ENCODE results near the gene INAFM2.

DNA sequence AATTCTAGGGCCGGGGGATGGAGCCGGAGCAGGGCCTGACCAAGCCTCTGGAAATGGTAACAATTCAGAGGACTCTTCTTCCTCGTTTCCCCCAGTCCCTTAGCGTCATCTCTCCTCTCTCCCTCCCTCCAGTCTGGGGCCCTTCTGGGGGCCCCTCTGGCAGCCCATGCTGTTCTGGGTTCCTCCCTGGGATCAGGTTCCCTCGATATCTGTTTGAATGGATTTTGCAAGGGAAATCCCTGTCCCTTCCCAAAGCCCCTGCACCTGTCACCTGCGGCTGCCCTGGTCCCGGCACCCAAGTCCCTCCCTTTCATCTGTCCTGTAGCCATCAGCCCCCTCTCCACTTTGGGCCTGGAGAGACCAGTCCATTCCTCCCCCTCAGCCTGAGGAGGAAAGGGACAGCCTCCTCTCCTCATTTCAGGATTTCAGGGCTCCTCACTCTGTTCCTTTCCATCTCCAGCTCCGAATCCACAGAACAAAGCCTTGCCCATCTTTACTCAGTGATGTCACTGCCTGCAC, 14.1 kb upstream of the INAFM2 start:
- TF ChIP-seq, protein P1, sequence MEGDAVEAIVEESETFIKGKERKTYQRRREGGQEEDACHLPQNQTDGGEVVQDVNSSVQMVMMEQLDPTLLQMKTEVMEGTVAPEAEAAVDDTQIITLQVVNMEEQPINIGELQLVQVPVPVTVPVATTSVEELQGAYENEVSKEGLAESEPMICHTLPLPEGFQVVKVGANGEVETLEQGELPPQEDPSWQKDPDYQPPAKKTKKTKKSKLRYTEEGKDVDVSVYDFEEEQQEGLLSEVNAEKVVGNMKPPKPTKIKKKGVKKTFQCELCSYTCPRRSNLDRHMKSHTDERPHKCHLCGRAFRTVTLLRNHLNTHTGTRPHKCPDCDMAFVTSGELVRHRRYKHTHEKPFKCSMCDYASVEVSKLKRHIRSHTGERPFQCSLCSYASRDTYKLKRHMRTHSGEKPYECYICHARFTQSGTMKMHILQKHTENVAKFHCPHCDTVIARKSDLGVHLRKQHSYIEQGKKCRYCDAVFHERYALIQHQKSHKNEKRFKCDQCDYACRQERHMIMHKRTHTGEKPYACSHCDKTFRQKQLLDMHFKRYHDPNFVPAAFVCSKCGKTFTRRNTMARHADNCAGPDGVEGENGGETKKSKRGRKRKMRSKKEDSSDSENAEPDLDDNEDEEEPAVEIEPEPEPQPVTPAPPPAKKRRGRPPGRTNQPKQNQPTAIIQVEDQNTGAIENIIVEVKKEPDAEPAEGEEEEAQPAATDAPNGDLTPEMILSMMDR (IDR thresholded peaks at IDR 0.05; ENCODE audit: poor library complexity, severe bottlenecking): no peak
- TF ChIP-seq, protein P2, sequence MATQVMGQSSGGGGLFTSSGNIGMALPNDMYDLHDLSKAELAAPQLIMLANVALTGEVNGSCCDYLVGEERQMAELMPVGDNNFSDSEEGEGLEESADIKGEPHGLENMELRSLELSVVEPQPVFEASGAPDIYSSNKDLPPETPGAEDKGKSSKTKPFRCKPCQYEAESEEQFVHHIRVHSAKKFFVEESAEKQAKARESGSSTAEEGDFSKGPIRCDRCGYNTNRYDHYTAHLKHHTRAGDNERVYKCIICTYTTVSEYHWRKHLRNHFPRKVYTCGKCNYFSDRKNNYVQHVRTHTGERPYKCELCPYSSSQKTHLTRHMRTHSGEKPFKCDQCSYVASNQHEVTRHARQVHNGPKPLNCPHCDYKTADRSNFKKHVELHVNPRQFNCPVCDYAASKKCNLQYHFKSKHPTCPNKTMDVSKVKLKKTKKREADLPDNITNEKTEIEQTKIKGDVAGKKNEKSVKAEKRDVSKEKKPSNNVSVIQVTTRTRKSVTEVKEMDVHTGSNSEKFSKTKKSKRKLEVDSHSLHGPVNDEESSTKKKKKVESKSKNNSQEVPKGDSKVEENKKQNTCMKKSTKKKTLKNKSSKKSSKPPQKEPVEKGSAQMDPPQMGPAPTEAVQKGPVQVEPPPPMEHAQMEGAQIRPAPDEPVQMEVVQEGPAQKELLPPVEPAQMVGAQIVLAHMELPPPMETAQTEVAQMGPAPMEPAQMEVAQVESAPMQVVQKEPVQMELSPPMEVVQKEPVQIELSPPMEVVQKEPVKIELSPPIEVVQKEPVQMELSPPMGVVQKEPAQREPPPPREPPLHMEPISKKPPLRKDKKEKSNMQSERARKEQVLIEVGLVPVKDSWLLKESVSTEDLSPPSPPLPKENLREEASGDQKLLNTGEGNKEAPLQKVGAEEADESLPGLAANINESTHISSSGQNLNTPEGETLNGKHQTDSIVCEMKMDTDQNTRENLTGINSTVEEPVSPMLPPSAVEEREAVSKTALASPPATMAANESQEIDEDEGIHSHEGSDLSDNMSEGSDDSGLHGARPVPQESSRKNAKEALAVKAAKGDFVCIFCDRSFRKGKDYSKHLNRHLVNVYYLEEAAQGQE (IDR thresholded peaks at IDR 0.05; ENCODE audit: borderline replicate concordance): no peak
